SU-DHL-6 (cell line): ENCODE measurements around the gene TMEM9.

Experiments used
- EZH2phosphoT487 ChIP-seq: fragments of 200-600 bp; sonication (generic), shearing (Covaris generic); conservative IDR thresholded peaks from 2 replicates; pipeline ENCODE4 v1.6.1; 2018; ENCODE audit warnings: mild to moderate bottlenecking, antibody characterized with exemption, low read length, moderate library complexity, mixed read lengths
- TF ChIP-seq, protein P1 (sequence below): fragments of 200-600 bp; sonication (generic); IDR thresholded peaks from one replicate; pipeline ENCODE4 v1.5.1; 2017; ENCODE audit warnings: antibody characterized with exemption, mild to moderate bottlenecking, low read length, moderate library complexity; ENCODE audit not compliant: insufficient read depth, poor library complexity, severe bottlenecking

DNA sequence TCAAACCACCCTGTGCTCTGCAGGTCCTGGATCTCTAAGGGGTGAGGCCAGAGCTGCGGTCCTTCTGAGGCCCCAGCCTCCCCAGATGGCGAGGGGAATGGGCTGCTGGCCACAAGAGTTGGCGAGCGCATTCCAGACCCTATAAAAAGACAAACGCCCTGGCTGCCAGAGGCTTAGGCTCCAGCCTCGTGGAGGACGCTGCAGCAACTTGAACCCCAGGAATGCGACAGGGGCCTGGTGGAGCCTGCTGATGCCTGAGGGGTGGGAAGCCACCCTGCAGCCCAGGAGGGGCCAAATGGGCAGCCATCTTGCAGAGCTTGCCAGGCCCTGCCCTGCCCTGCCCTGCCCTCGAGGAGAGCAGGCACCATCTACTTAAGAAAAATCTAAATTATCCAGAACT, 50.6 kb downstream of the TMEM9 start:
- TF ChIP-seq, protein P1, sequence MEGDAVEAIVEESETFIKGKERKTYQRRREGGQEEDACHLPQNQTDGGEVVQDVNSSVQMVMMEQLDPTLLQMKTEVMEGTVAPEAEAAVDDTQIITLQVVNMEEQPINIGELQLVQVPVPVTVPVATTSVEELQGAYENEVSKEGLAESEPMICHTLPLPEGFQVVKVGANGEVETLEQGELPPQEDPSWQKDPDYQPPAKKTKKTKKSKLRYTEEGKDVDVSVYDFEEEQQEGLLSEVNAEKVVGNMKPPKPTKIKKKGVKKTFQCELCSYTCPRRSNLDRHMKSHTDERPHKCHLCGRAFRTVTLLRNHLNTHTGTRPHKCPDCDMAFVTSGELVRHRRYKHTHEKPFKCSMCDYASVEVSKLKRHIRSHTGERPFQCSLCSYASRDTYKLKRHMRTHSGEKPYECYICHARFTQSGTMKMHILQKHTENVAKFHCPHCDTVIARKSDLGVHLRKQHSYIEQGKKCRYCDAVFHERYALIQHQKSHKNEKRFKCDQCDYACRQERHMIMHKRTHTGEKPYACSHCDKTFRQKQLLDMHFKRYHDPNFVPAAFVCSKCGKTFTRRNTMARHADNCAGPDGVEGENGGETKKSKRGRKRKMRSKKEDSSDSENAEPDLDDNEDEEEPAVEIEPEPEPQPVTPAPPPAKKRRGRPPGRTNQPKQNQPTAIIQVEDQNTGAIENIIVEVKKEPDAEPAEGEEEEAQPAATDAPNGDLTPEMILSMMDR: no peak
- TF ChIP-seq EZH2phosphoT487: no peak
